Bronchial epithelial cell (primary cell): ENCODE measurements around the gene GATD1. TPM values are rescaled to one million over a fixed set of nuclear protein-coding genes. Genes with fewer than 3 reads are reported as not detected.
A peak's percentile ranks its signal among the peaks of the same experiment; 100 is the strongest.

Experiments
- DNase-seq: peaks from one replicate; pipeline ENCODE4 v3.0.0-alpha.2; 2010; ENCODE audit warnings: low read depth
- FAIRE-seq: peaks from 2 replicates; lab custom pipeline; 2011; peaks lifted over from hg19 to GRCh38; lab: Jason Lieb, UNC
- H3K27me3 ChIP-seq: 2 replicates; pipeline ENCODE4 v1.5.1; 2011; ENCODE audit warnings: low read length; ENCODE audit not compliant: control insufficient read depth, insufficient read depth
- H3K36me3 ChIP-seq: 2 replicates; pipeline ENCODE4 v1.5.1; 2011; ENCODE audit warnings: low read length; ENCODE audit not compliant: control insufficient read depth, insufficient read depth
- H3K4me3 ChIP-seq: 2 replicates; pipeline ENCODE4 v1.5.1; 2011; ENCODE audit warnings: mild to moderate bottlenecking, low read depth, low read length, control low read depth
- CTCF ChIP-seq: IDR thresholded peaks from 2 replicates; pipeline ENCODE4 v1.5.1; 2011; ENCODE audit warnings: mild to moderate bottlenecking, moderate library complexity, low read length, control low read depth, inconsistent platforms; ENCODE audit not compliant: insufficient read depth, severe bottlenecking
- total RNA-seq: library from RNA; depleted of rRNA; stranded (reverse); fragments of >200 nt; gene quantifications from 2 replicates; pipeline ENCODE4 v1.2.1, GENCODE V29; 2014

GATD1 gene
- total RNA-seq, 1 donor from 2014 or later = 18.7 TPM

GRCh38 chr11:786235-787083 is 9.2 kb upstream of the GATD1 start:
- no peaks in the 10 kb centered on the region for H3K36me3 ChIP-seq
- no peak for TF ChIP-seq CTCF
- no peak overlapping the region for H3K4me3 ChIP-seq
- no peak for FAIRE-seq
- H3K27me3 ChIP-seq = peaks cover 3% of the 10 kb centered on the region
- DNase-seq = no peak

- no peak overlapping the region for H3K4me3 ChIP-seq
- no peak for FAIRE-seq
- peaks cover 8% of the 10 kb centered on the region for H3K36me3 ChIP-seq
- peak; percentile 77 for DNase-seq
- peak; percentile 94 for TF ChIP-seq CTCF
- H3K27me3 ChIP-seq = no peaks in the 10 kb centered on the region
Observed at GRCh38 chr11:783581-784015, 6.3 kb upstream of the GATD1 start.

- DNase-seq = no peak
- Histone ChIP-seq H3K36me3 (peaks cover 8% of the 10 kb centered on the region), H3K27me3 (no peaks in the 10 kb centered on the region), H3K4me3 (no peak overlapping the region)
- no peak for TF ChIP-seq CTCF
- no peak for FAIRE-seq
Observed at GRCh38 chr11:782264-783174, 5.2 kb upstream of the GATD1 start.

- Histone ChIP-seq H3K36me3 (peaks cover 10% of the 10 kb centered on the region), H3K27me3 (no peaks in the 10 kb centered on the region), H3K4me3 (no peak overlapping the region)
- no peak for TF ChIP-seq CTCF
- DNase-seq (no peak), FAIRE-seq (no peak)
Observed at GRCh38 chr11:779955-780532, 2.8 kb upstream of the GATD1 start.

GRCh38 chr11:778976-779954 is 2.0 kb upstream of the GATD1 start:
- Histone ChIP-seq H3K36me3 (peaks cover 14% of the 10 kb centered on the region), H3K27me3 (no peaks in the 10 kb centered on the region), H3K4me3 (no peak overlapping the region)
- no peak for FAIRE-seq
- TF ChIP-seq CTCF = no peak
- DNase-seq = no peak
